ENCODE measurements around the gene ANKRD34C. TPM values are rescaled to one million over a fixed set of nuclear protein-coding genes. Genes with fewer than 3 reads are reported as not detected.

Gene ANKRD34C
- polyA plus RNA-seq, 1 of the 3 experiments (the other 2 are of a cell fraction), result not detected

GRCh38 chr15:79290642-79291275 lies 8.2 kb downstream of the ANKRD34C start (continued):
- TF ChIP-seq REST (IDR thresholded peaks at IDR 0.05; ENCODE audit: low read depth, low read length), result no peak
- no peak for TF ChIP-seq TAF1 (IDR thresholded peaks at IDR 0.05; ENCODE audit: borderline replicate concordance, low read depth, low read length)
- no peak for TF ChIP-seq EZH2phosphoT487 (IDR thresholded peaks at IDR 0.05; ENCODE audit: borderline replicate concordance, low read depth)
- no peak for TF ChIP-seq FOXJ3 (CRISPR knock-in tag; IDR thresholded peaks at IDR 0.05)
- TF ChIP-seq USF2 (IDR thresholded peaks at IDR 0.05; ENCODE audit: borderline replicate concordance, low read depth, low read length), result no peak

GRCh38 chr15:79292011-79292410 lies 9.5 kb downstream of the ANKRD34C start:
- no peaks in the 10 kb centered on the region for H3K9me2 ChIP-seq
- no peaks in the 10 kb centered on the region for H3K79me2 ChIP-seq (ENCODE audit: insufficient read depth)
- 41% methylated on average over 4 of the region's 4 CpGs for WGBS (ENCODE audit: low lambda C conversion rate)
- H3K4me3 ChIP-seq (ENCODE audit: low read depth in 2 of 2, low read length in 1 of 2), result no peak overlapping the region
- H2AFZ ChIP-seq (ENCODE audit: low read depth), result no peak overlapping the region
- H3K4me1 ChIP-seq (ENCODE audit: control insufficient read depth in 1 of 2, insufficient read depth in 2 of 2, low read depth in 1 of 2, low read length in 1 of 2), result no peaks in the 10 kb centered on the region
- no peak overlapping the region for H3K27ac ChIP-seq (ENCODE audit: low read depth in 2 of 2, low read length in 1 of 2)
- DNase-seq, result no peak
- POLR2A ChIA-PET, result no interaction called here
- CTCF ChIA-PET, result no interaction called here
- no peaks in the 10 kb centered on the region for H4K20me1 ChIP-seq (ENCODE audit: insufficient read depth)
- H3K27me3 ChIP-seq (ENCODE audit: insufficient read depth), result no peaks in the 10 kb centered on the region
- no peaks in the 10 kb centered on the region for H3F3A ChIP-seq (replicated peaks; ENCODE audit: insufficient read depth)
- H3K4me2 ChIP-seq, result no peak overlapping the region
- H3K9me3 ChIP-seq, result no peaks in the 10 kb centered on the region
- no peaks in the 10 kb centered on the region for H3K36me3 ChIP-seq (replicated peaks in 1 of 2; ENCODE audit: control insufficient read depth in 1 of 2, insufficient read depth in 2 of 2, low read length in 1 of 2)
- H3K9ac ChIP-seq, result no peak overlapping the region
- TF ChIP-seq RCOR1 (IDR thresholded peaks at IDR 0.05; ENCODE audit: low read length) (no peak), USF2 (IDR thresholded peaks at IDR 0.05; ENCODE audit: borderline replicate concordance, low read depth, low read length) (no peak), JUND (IDR thresholded peaks at IDR 0.05) (no peak), SIN3A (IDR thresholded peaks at IDR 0.05; ENCODE audit: borderline replicate concordance, low read depth, low read length) (no peak), PBX3 (IDR thresholded peaks at IDR 0.05) (no peak), MXI1 (IDR thresholded peaks at IDR 0.05; ENCODE audit: low read depth, low read length) (no peak), EZH2phosphoT487 (IDR thresholded peaks at IDR 0.05; ENCODE audit: borderline replicate concordance, low read depth) (no peak), GABPA (IDR thresholded peaks at IDR 0.05; ENCODE audit: low read depth) (no peak), EP300 (IDR thresholded peaks at IDR 0.05; ENCODE audit: borderline replicate concordance in 1 of 2, low read depth in 1 of 2, low read length in 1 of 2) (no peak), FOXM1 (IDR thresholded peaks at IDR 0.05; ENCODE audit: low read depth) (no peak), YY1 (IDR thresholded peaks at IDR 0.05; ENCODE audit: low read depth) (no peak), RAD21 (IDR thresholded peaks at IDR 0.05; ENCODE audit: low read length) (no peak)
